Tibial nerve (tissue), 4 donors: ENCODE measurements around the gene ZNF8. TPM values are rescaled to one million over a fixed set of nuclear protein-coding genes. Genes with fewer than 3 reads are reported as not detected.

Experiments
- DNase-seq, 2 donors: peaks; one replicate each; pipeline ENCODE4 v3.0.0-alpha.2; 2019; ENCODE audit warnings: low spot score in 2 of 2
- H3K27ac ChIP-seq, 4 donors: fragments of 200-600 bp; sonication (generic) in 3 of 4; one replicate each; pipeline ENCODE4 v1.5.1; 2017 to 2019; ENCODE audit warnings: mild to moderate bottlenecking in 1 of 4
- H3K27me3 ChIP-seq, 2 donors: fragments of 200-600 bp; sonication (generic) in 1 of 2; one replicate each; pipeline versions ENCODE4 v1.5.1 to v1.6.0; 2017 to 2019
- H3K36me3 ChIP-seq, 3 donors: fragments of 200-600 bp; sonication (generic); one replicate each; pipeline ENCODE4 v1.5.1; 2018 to 2019
- H3K4me1 ChIP-seq, 4 donors: fragments of 200-600 bp; sonication (generic) in 3 of 4; one replicate each; pipeline ENCODE4 v1.5.1; 2017 to 2019
- H3K4me3 ChIP-seq, 4 donors: fragments of 200-600 bp; sonication (generic) in 3 of 4; one replicate each; pipeline ENCODE4 v1.5.1; 2017 to 2019; ENCODE audit warnings: mild to moderate bottlenecking in 1 of 4, moderate library complexity in 1 of 4
- H3K9me3 ChIP-seq, 4 donors: fragments of 200-600 bp; sonication (generic) in 3 of 4; one replicate each; pipeline ENCODE4 v1.5.1; 2017 to 2019
- CTCF ChIP-seq, 5 experiments: fragments of 200-600 bp in 3 of 5; fragments of 450-650 bp in 2 of 5; sonication (generic) in 3 of 5; IDR thresholded peaks; one replicate each; pipeline ENCODE4 v1.5.1; 2016 to 2019; ENCODE audit warnings: antibody characterized with exemption in 5 of 5, mild to moderate bottlenecking in 3 of 5, moderate library complexity in 2 of 5
- EP300 ChIP-seq, 2 donors: sonication (generic); formaldehyde crosslinking; IDR thresholded peaks; one replicate each; pipeline ENCODE4 v1.6.1; 2017; ENCODE audit warnings: antibody characterized with exemption in 2 of 2, mild to moderate bottlenecking in 1 of 2
- POLR2A ChIP-seq, 2 donors: fragments of 450-650 bp; IDR thresholded peaks; one replicate each; pipeline ENCODE4 v1.6.1; 2017; ENCODE audit warnings: antibody characterized with exemption in 2 of 2, mild to moderate bottlenecking in 2 of 2, moderate library complexity in 2 of 2
- WGBS, 2 donors: methylation state at CpG; one replicate each; pipeline ENCODE4 v1.1.5; 2018; 5-methylcytosine and 5-hydroxymethylcytosine counted together
- total RNA-seq, 4 donors: library from RNA; depleted of rRNA; stranded (reverse); fragments of >200 nt; gene quantifications; one replicate each; pipeline ENCODE4 v1.1.0, GENCODE V29; 2016

The ZNF8 gene
- total RNA-seq, 4 donors from 2014 or later: 8.0 to 11.2 (median 8.6) TPM

DNA sequence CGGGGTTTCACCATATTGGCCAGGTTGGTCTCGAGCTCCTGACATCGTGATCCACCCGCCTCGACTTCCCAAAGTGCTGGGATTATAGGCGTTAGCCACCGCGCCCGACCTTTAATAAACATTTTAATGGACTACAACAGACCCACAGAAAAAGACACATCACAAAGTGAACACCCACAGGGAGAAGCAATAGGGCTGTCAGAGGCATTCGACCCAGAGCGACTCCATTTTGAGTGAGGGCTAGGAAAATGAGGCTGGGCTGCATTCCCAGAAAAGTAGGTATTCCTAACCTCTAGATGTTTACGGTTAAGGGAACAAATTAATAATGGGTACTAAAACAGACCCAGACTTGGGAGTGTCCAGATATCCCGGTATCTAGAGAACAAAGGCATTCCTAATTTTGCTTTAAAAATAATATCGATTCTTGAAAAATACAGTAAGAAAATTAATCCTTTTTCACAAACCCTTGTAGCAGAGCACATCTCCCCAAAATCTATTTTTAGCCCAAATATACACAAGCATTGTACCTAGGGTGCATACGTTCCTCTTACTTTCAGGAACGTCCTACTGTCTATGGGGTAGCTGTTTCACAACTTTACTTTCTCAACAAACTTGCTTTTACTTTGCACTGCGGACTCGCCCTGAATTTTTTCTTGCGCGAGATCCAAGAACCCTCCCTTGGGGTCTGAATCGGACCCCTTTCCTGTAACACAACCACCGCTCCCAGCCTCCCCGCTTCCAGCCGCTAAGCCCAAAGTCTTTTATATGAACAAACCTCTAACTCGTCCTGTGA is 811 bp upstream of the ZNF8 start:
- H3K4me3 ChIP-seq: peak overlapping the region; percentile 83 to 97 (median 90)
- H3K36me3 ChIP-seq: peaks cover 0 to 68% (median 0%) of the 10 kb centered on the region in 3 donors
- peaks cover 0 to 21% (median 5%) of the 10 kb centered on the region in 4 donors for H3K4me1 ChIP-seq
- 43% methylated on average over 25 of the region's 25 CpGs for WGBS, 2 donors
- DNase-seq: no peak
- TF ChIP-seq EP300 (IDR thresholded peaks at IDR 0.05) (no peak), POLR2A (IDR thresholded peaks at IDR 0.05) (no peak), CTCF (IDR thresholded peaks at IDR 0.05) (no peak)
- peaks cover 0 to 73% (median 11%) of the 10 kb centered on the region in 4 donors for H3K9me3 ChIP-seq
- H3K27ac ChIP-seq: peak overlapping the region; percentile 78 to 93 (median 86)
- H3K27me3 ChIP-seq: no peaks in the 10 kb centered on the region

GRCh38 chr19:58279042-58279924 is 528 bp downstream of the ZNF8 start:
- DNase-seq: peak; percentile 37 to 45
- TF ChIP-seq EP300 (IDR thresholded peaks at IDR 0.05): no peak
- Histone ChIP-seq H3K27ac (peak overlapping the region; percentile 78 to 93 (median 86)), H3K27me3 (no peaks in the 10 kb centered on the region), H3K4me1 (peaks cover 0 to 21% (median 5%) of the 10 kb centered on the region in 4 donors), H3K36me3 (peaks cover 0 to 68% (median 0%) of the 10 kb centered on the region in 3 donors), H3K4me3 (peak overlapping the region; percentile 83 to 97 (median 90)), H3K9me3 (peaks cover 0 to 73% (median 8%) of the 10 kb centered on the region in 4 donors)
- WGBS, 2 donors: 3 to 6% methylated on average over 19 to 20 of the region's 60 CpGs

GRCh38 chr19:58279925-58280316 is 1.2 kb downstream of the ZNF8 start:
- H3K27me3 ChIP-seq: no peaks in the 10 kb centered on the region
- H3K9me3 ChIP-seq: peaks cover 0 to 73% (median 7%) of the 10 kb centered on the region in 4 donors
- no peak overlapping the region for H3K27ac ChIP-seq
- H3K4me3 ChIP-seq: peak overlapping the region; percentile 83 to 97 (median 90)
- TF ChIP-seq CTCF (IDR thresholded peaks at IDR 0.05): no peak
- H3K4me1 ChIP-seq: peaks cover 0 to 21% (median 5%) of the 10 kb centered on the region in 4 donors
- peaks cover 0 to 68% (median 0%) of the 10 kb centered on the region in 3 donors for H3K36me3 ChIP-seq
- no peak for DNase-seq
- 70 to 73% methylated on average over 4 of the region's 4 CpGs for WGBS, 2 donors

GRCh38 chr19:58284199-58284598 is 5.4 kb downstream of the ZNF8 start:
- no peak overlapping the region for H3K4me3 ChIP-seq
- peaks cover 0 to 15% (median 3%) of the 10 kb centered on the region in 4 donors for H3K4me1 ChIP-seq
- no peak for TF ChIP-seq CTCF (IDR thresholded peaks at IDR 0.05)
- TF ChIP-seq POLR2A (IDR thresholded peaks at IDR 0.05): no peak
- TF ChIP-seq EP300 (IDR thresholded peaks at IDR 0.05): no peak
- peaks cover 10 to 89% (median 37%) of the 10 kb centered on the region in 3 donors for H3K36me3 ChIP-seq
- H3K27ac ChIP-seq: no peak overlapping the region
- DNase-seq: no peak
- H3K27me3 ChIP-seq: no peaks in the 10 kb centered on the region
- 93 to 95% methylated on average over 7 of the region's 7 CpGs for WGBS, 2 donors
- H3K9me3 ChIP-seq: peaks cover 0 to 88% (median 10%) of the 10 kb centered on the region in 4 donors

DNA sequence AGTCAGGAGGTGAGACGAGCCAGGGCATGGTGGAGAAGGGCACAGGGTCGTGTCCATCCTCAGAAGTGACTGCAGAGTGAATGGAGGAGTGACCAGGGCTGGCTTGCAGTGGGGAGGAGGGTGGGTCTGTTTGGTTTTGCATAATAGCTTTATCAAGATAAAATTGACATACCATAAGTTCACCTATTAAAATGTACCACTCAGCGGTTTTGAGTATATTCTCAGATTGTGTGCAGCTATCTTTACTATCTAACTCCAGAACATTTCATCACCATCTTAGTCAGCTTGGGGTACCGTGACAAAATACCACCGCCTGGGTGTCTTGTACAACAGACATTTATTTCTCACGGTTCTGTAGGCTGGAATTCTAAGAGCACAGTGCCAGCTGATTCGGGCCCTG is 13.2 kb downstream of the ZNF8 start:
- WGBS, 2 donors: 95 to 96% methylated on average over 7 of the region's 7 CpGs
- Histone ChIP-seq H3K9me3 (peaks cover 0 to 94% (median 41%) of the 10 kb centered on the region in 4 donors), H3K36me3 (peaks cover 16 to 100% (median 64%) of the 10 kb centered on the region in 3 donors), H3K4me3 (no peak overlapping the region), H3K4me1 (no peaks in the 10 kb centered on the region), H3K27ac (no peak overlapping the region), H3K27me3 (no peaks in the 10 kb centered on the region)
- DNase-seq: no peak
- no peak for TF ChIP-seq CTCF (IDR thresholded peaks at IDR 0.05)
- no peak for TF ChIP-seq POLR2A (IDR thresholded peaks at IDR 0.05)
- no peak for TF ChIP-seq EP300 (IDR thresholded peaks at IDR 0.05)
